Muscle of leg (tissue), 11 donors: ENCODE measurements around the gene GRID1. TPM values are rescaled to one million over a fixed set of nuclear protein-coding genes. Genes with fewer than 3 reads are reported as not detected.

Source experiments
- DNase-seq: peaks from one replicate; pipeline ENCODE4 v3.0.0; 2013
- H3K27ac ChIP-seq: one replicate; pipeline ENCODE4 v1.5.1; 2013; ENCODE audit warnings: mild to moderate bottlenecking, low read length, control low read depth
- H3K27me3 ChIP-seq: one replicate; pipeline ENCODE4 v1.6.1; 2013; ENCODE audit warnings: low read length; ENCODE audit not compliant: control insufficient read depth, insufficient read depth
- H3K36me3 ChIP-seq: one replicate; pipeline ENCODE4 v1.6.1; 2013; ENCODE audit warnings: low read length; ENCODE audit not compliant: control insufficient read depth, insufficient read depth
- H3K4me1 ChIP-seq: one replicate; pipeline ENCODE4 v1.6.1; 2013; ENCODE audit warnings: low read length; ENCODE audit not compliant: control insufficient read depth, insufficient read depth
- H3K4me3 ChIP-seq: one replicate; pipeline ENCODE4 v1.5.1; 2013; ENCODE audit warnings: low read length, control low read depth
- H3K9me3 ChIP-seq: replicated peaks from 2 replicates; pipeline ENCODE4 v1.6.1; 2013; ENCODE audit warnings: low read depth, low read length; ENCODE audit not compliant: control insufficient read depth
- WGBS: methylation state at CpG from one replicate; pipeline ENCODE4 v1.1.5; 2013; ENCODE audit warnings: missing lambda C conversion rate; ENCODE audit not compliant: insufficient coverage; 5-methylcytosine and 5-hydroxymethylcytosine counted together
- polyA plus RNA-seq, 8 donors: library from polyadenylated mRNA; unstranded; fragments of 120-200 nt; gene quantifications; one replicate each; pipeline versions ENCODE4 v1.2.1 to v1.2.3, GENCODE V29; 2013; ENCODE audit warnings: inconsistent platforms in 1 of 8, low replicate concordance in 1 of 8; ENCODE audit not compliant: insufficient read length in 8 of 8, insufficient read depth in 1 of 8
- total RNA-seq: library from RNA; stranded (reverse); fragments of 120-200 nt; gene quantifications from one replicate; pipeline ENCODE4 v1.2.4, GENCODE V29; 2013

The GRID1 gene
- total and polyA plus RNA-seq, 9 donors = 2.4 to 6.1 (median 3.1) TPM

DNA sequence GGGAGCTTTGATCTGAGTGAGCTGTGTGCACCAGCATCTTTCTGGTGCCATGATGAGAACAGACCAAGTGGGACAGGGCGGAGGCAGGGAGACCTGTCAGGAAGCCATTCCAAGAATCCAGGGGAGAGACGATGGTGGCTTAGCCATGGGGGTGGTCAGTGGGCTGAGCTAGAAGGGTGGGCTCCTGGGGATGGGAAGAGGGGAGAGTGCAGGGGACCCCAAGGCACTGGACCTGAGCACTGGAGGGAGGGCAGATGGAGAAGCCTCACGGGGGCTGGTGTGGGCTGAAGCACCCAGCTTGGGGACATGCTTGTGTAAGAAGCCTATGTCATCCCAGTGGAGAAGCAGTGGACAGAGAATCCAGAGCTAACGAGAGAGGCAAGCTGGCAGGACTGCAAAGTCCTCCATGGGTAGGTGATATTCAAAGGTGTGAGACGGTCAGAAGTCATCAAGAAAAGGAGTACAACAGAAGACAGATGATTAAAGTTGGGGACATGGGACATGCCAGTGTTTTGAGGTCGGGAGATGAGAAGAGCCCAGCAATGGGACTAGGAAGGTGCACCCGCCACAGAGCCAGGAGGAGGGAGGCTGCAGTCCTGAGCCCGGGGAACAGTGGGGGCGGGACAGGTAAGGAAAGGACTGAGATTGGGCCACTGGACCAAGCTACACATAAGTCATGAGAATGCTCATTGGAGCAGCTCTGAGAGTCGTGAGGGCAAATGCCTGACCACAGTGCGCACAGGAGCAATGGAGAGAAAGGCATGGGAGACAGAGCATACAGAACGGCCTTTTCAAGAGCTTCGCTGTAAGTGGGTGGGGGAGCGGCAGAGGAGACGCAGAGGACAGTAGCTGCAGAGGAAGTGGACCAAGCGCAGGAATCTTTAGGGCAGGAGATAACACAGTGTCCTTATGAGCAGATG lies 72.0 kb downstream of the GRID1 start:
- DNase-seq = no peak
- Histone ChIP-seq H3K27ac (no peak overlapping the region), H3K27me3 (peaks cover 2% of the 10 kb centered on the region), H3K9me3 (no peaks in the 10 kb centered on the region), H3K4me3 (no peak overlapping the region), H3K36me3 (no peaks in the 10 kb centered on the region), H3K4me1 (no peaks in the 10 kb centered on the region)
- WGBS = 84% methylated on average over 16 of the region's 16 CpGs

DNA sequence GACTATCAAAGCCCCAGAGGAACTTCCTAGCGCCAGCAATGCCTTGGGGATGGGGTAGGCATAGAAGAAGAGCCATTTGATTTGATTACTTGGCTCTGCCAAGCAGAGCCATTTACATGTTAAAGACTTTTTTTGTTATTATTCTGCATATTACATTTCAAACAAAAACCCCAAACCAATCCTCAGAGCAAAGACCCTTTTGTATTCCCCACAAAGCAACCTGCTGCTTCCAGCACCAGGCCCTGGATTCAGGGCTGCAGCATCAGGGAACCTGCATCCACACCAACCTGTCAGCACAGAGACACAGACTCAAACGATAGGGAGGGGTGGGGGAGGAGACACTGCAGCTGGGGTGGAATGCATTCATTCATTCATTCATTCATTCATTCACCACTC lies 73.2 kb downstream of the GRID1 start:
- H3K4me3 ChIP-seq = no peak overlapping the region
- no CpG with 5 or more reads among the region's 2 CpGs for WGBS
- H3K27ac ChIP-seq = no peak overlapping the region
- no peaks in the 10 kb centered on the region for H3K36me3 ChIP-seq
- no peaks in the 10 kb centered on the region for H3K9me3 ChIP-seq
- DNase-seq = no peak
- no peaks in the 10 kb centered on the region for H3K4me1 ChIP-seq
- peaks cover 2% of the 10 kb centered on the region for H3K27me3 ChIP-seq

DNA sequence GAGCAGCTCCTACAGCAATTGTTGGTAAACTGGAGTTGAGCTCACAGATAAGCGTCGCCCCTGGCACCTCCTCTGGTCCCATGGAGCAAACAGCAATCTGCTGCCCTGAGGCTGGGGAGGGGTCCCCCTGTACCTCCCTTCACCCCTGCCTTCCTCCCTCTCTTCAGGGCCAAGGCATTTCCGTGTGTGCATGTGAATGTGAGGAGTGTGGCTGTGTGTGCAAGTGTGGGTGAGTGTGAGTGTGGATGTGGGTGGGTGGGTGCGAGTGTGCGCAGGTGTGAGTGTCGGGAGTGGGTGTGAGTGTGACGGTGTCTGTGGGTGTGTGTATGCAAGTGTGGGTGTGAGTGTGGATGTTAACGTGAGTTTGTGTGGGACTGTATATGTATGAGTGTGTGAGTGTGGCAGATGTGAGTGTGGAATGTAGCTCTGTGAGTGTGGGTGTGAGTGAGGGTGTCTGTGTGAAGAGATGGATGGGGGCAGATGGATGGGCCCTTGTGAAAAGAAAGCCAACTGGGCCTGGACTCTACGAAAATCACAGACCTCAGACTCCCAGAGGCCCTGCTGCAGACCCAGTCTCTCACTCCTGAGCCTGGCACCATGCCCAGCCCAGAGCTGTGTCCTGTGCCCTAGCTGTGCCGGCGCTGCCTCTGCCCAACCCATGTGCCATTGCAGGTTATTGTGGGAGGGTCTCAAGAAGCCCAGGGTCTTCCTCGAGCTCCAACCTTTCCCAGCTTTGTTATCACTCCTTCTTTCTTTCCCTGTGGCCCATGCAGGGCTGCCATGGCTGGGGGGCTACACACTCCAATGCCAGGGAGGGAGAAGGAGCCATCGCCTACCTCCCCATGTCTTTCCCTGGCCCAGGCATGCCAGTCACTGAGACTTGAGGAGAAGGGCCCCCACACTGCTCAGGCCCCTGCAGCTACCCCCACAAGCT lies 73.9 kb downstream of the GRID1 start:
- no peaks in the 10 kb centered on the region for H3K4me1 ChIP-seq

DNA sequence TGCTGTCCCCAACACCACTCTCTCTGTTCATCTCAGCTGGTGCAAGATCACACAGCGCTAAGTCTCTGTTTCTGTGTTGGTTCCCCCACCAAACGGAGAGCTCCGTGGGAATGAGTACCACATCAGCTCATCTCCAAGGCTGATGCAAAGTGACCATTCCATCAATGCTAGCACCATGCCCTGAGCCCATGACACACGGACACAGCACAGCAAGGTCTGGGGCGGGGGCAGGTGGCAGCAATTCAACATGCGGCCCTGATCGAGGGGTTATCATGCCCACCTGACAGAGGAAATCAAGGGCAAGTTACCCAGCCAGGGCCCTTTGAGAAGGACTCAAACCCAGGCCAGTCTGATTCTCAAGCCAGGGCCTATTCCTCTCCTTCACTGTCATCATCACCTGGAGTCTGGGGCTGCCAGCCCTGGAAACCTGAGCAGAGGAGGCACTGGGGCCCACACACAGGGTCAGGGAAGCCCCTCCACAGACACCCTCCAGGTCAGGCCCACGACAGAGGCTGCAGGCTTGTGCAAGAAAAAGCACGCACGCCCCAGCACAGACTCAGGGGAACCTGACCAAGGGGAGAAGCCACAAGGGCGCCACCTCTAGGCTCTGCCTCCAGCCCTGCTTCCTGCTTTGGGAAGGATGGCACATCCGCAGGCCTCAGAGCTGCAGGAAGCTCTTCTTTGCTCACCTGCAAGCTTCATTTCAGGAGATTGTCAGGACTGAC lies 74.8 kb downstream of the GRID1 start:
- no peaks in the 10 kb centered on the region for H3K9me3 ChIP-seq
- H3K27ac ChIP-seq = no peak overlapping the region
- no peak overlapping the region for H3K4me3 ChIP-seq
- no peaks in the 10 kb centered on the region for H3K36me3 ChIP-seq
- H3K27me3 ChIP-seq = peaks cover 2% of the 10 kb centered on the region
- H3K4me1 ChIP-seq = no peaks in the 10 kb centered on the region
- WGBS = 58% methylated on average over 12 of the region's 12 CpGs
- no peak for DNase-seq

More for the DNA sequence above, 73.9 kb downstream of the GRID1 start:
- Histone ChIP-seq H3K27me3 (peaks cover 2% of the 10 kb centered on the region), H3K27ac (no peak overlapping the region), H3K4me3 (no peak overlapping the region), H3K9me3 (no peaks in the 10 kb centered on the region), H3K36me3 (no peaks in the 10 kb centered on the region)
- DNase-seq = no peak
- WGBS = 71% methylated on average over 9 of the region's 13 CpGs

DNA sequence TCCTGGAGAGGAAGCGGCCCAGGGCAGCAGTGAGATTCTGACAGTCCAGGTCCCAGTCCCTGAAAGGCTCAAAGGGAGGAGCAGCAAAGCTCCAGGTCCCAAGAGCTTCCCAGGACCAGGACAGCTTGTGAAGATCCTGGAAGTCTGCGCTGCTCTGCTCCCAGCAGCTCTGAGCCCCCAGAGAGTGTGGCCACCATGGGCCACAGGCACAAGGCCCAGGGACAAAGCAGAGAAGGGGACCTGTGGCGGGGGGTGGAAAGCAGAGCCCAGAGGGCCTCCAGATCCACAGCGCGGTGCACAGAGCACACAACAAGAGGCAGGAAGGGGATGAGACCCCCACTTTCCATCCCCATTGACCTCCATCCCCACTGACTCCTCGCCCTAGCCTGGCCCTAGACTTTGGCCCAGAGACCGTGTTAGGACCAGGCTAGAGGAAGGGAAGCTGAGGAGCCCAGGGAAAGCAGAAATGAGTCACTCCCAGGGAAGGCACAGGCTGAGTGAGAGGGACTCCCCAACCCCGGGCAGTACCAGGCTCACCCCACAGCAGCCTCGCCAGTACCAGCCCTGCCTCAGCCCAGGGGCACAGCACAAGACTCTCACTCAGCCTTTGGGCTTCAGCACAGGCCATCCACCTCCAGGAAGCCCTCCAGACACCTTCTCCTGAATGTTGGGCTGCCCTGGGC lies 75.5 kb downstream of the GRID1 start:
- no peak overlapping the region for H3K27ac ChIP-seq
- DNase-seq = no peak
- H3K4me1 ChIP-seq = no peaks in the 10 kb centered on the region
- H3K4me3 ChIP-seq = no peak overlapping the region
- peaks cover 2% of the 10 kb centered on the region for H3K27me3 ChIP-seq
- H3K9me3 ChIP-seq = no peaks in the 10 kb centered on the region
- no peaks in the 10 kb centered on the region for H3K36me3 ChIP-seq
- 67% methylated on average over 5 of the region's 9 CpGs for WGBS

DNA sequence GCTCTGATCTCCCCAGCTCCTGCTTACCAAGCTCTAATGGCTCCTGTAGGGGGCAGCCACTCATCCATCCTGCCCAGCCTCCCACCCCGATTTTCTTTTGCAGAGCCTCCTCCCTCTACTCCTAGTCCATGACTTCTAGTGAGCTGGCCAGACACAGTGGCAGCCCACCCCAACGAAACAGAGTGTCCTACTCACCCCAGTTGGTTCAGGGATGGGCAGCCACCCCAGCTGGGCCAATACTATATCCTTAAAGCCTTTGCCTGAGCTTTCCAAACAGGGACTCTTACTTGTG lies 77.1 kb downstream of the GRID1 start:
- Histone ChIP-seq H3K27me3 (peaks cover 2% of the 10 kb centered on the region), H3K27ac (no peak overlapping the region), H3K9me3 (no peaks in the 10 kb centered on the region), H3K4me1 (no peaks in the 10 kb centered on the region), H3K4me3 (no peak overlapping the region), H3K36me3 (no peaks in the 10 kb centered on the region)
- no peak for DNase-seq
- WGBS = 58% methylated on average over 2 of the region's 2 CpGs

DNA sequence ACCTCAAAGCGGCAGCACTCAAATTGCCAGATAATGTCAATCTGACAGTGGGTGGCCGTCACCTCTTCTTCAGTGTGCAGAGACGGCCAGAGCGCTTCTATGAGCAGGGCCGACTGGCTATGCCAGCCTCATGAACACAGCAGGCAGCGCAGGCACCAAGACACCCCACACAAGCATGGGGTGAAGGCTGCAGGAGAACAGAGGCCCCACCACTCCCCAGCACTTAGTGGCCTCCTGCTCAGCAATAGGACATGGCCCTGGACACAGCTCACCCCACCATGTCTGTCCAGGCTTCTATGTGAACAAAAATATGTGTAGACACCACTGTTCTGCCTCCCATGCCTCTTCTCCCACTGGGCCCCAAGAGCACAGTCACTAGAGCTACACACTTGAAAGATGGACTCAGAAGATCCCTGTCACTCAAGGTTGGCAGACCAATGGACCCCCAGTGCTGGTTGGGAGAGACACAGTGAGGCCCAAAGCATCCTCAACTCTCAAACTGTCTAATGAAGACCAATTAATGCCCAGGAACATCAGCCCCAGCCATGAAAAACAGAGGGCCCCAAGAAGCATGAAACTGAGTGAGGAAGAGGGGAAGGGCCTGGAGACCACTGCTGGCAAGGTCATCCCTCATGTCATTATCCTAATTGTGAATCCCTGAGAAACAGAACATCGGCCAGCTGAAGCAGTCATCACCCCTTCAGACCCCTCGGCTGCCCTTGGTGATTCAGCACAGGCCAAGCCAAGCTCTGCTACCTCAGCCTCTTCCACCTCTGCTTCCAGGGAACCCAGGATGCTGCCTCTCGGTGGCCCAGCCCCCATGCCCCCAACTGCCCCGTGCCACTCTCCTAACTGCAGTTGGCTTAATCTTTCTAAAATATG lies 77.7 kb downstream of the GRID1 start:
- H3K4me1 ChIP-seq = no peaks in the 10 kb centered on the region
- H3K36me3 ChIP-seq = no peaks in the 10 kb centered on the region
- no peak for DNase-seq
- no peak overlapping the region for H3K4me3 ChIP-seq
- no peaks in the 10 kb centered on the region for H3K27me3 ChIP-seq
- H3K27ac ChIP-seq = no peak overlapping the region
- 84% methylated on average over 9 of the region's 10 CpGs for WGBS
- H3K9me3 ChIP-seq = no peaks in the 10 kb centered on the region

DNA sequence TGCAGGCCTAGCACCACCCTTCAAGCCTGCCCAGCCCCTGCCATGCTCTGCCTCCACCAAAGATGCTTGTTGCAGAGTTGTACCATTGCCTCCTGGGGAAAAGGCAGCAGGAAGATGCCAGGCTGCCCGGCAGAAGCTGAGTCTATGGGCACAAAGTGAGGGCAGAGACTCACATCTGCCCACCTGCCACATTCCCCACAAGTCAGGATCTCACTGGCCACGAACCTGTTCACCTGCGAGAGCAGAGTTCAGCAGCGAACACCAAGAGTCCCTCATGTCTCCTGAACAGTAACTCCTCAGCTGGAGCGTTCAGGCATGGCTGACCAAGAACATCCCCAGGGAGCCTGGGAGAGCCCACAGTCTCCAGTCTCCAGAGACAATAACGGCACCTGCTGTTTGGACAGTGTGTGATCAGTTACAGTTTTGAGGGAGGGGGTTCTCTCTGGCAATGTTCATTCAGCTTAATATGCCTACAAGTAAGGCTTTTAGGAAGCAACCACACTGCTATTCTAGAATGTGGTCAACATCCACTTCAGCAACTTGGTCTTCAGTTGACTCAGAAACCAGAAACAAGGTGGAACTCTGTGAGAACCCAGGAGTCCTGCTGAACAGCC lies 78.5 kb downstream of the GRID1 start:
- Histone ChIP-seq H3K4me3 (no peak overlapping the region), H3K36me3 (no peaks in the 10 kb centered on the region), H3K9me3 (no peaks in the 10 kb centered on the region), H3K27me3 (no peaks in the 10 kb centered on the region), H3K27ac (no peak overlapping the region), H3K4me1 (no peaks in the 10 kb centered on the region)
- DNase-seq = no peak
- WGBS = 68% methylated on average over 4 of the region's 6 CpGs
